Measurements from ENCODE around the gene TUBB4B. TPM values are rescaled to one million over a fixed set of nuclear protein-coding genes. Genes with fewer than 3 reads are reported as not detected.
A peak's percentile ranks its signal among the peaks of the same experiment; 100 is the strongest.

The TUBB4B gene
- total RNA-seq, 1 experiment from 2014 or later: 424 TPM

- Histone ChIP-seq H3K27me3 (ENCODE audit: low read length) (no peaks in the 10 kb centered on the region), H4K20me1 (ENCODE audit: low read length) (no peaks in the 10 kb centered on the region), H3F3A (ENCODE audit: low read length, unreplicated experiment) (peaks cover 2% of the 10 kb centered on the region), H3K9me2 (replicated peaks; ENCODE audit: low read length) (no peaks in the 10 kb centered on the region), H3K9ac (ENCODE audit: low read length) (peak overlapping the region; percentile 83), H3K9me3 (ENCODE audit: low read length) (no peaks in the 10 kb centered on the region), H3K4me2 (ENCODE audit: low read length) (peak overlapping the region; percentile 88), H3K4me1 (ENCODE audit: insufficient read depth, low read length) (peaks cover 40% of the 10 kb centered on the region), H3K79me2 (ENCODE audit: low read length) (peaks cover 19% of the 10 kb centered on the region), H2AFZ (ENCODE audit: low read length) (no peak overlapping the region), H3K36me3 (ENCODE audit: low read depth, low read length) (no peaks in the 10 kb centered on the region), H3K4me3 (ENCODE audit: low read length) (peak overlapping the region; percentile 59), H3K27ac (ENCODE audit: low read length) (peak overlapping the region; percentile 99)
- CTCF ChIA-PET: interaction anchor here (0.6 to 1.1 kb wide), 3 partner anchors 36 to 639 kb away, joined by 3 to 5 read pairs (median 4); partner anchors contain the start of genes ANAPC2 and SSNA1
- DNase-seq (peak; percentile 93), ATAC-seq (peak; percentile 61)
- POLR2A ChIA-PET (ENCODE audit: unreplicated experiment): interaction anchor here (1.2 kb wide), 1 partner anchor 14 kb away, joined by 4 read pairs; no protein-coding TSS in a partner anchor
- TF ChIP-seq EZH2 (IDR thresholded peaks at IDR 0.05; ENCODE audit: low read length, unreplicated experiment): no peak
- intact Hi-C loops (cut with micrococcal nuclease): loop anchor here (5.0 kb wide), 2 partner anchors 39 to 109 kb away; partner anchors contain the start of genes ANAPC2 and SSNA1
- TSS peak; percentile 36 for BruUV-seq (replicated peaks)
These were observed 14.6 kb upstream of the TUBB4B start for GRCh38 chr9:137226338-137227053.

DNA sequence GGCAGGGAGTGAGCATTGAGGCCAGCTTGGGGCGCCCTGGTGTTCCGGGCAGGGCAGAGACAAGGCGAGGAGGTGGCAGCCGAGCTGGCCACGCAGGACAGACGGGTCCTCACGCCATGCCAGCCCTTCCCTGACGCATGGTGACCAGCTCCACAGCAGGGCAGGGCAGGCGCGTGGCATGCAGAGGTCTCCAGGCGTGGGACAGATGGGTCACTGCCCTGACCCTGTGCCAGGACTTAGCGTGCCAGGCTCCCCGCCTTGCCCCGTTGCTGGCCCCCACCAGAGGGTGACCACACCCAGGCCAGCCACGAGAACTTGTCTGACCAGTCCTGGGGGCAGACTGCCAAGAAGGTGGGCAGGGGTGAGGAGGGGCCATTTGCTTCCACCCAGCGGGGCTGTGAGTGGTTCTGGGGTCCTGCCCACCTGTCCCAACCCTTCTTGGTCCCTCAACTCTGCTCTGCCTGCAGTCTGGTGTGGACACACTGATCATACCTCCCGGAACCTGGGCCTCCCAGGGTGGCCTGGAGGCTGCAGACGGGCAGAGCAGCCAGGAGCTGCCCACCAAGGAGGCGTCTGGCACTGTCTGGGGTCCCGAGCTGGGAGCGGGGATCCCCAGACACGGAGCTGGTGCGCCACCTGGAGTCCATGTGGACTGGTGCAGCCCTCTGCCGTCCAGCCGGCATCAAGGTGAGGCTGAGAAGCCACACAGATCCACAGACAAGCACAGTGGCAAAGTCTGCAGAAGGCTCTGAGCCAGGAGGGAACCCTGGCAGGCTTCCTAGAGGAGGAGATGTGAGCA lies 13.8 kb upstream of the TUBB4B start, which contains the start of gene RNF224:
Gene RNF224 (plus strand): TSS at position 449 of the 799 bp plus-strand sequence. CDS start 834 bp downstream, outside the sequence.
- Histone ChIP-seq H3K79me2 (ENCODE audit: low read length) (peaks cover 19% of the 10 kb centered on the region), H3K9me3 (ENCODE audit: low read length) (no peaks in the 10 kb centered on the region), H4K20me1 (ENCODE audit: low read length) (no peaks in the 10 kb centered on the region), H3K36me3 (ENCODE audit: low read depth, low read length) (no peaks in the 10 kb centered on the region), H3K9me2 (replicated peaks; ENCODE audit: low read length) (no peaks in the 10 kb centered on the region), H3K27ac (ENCODE audit: low read length) (peak within 1 kb of the TSS; percentile 99), H3F3A (ENCODE audit: low read length, unreplicated experiment) (peaks cover 2% of the 10 kb centered on the region), H3K9ac (ENCODE audit: low read length) (peak within 1 kb of the TSS; percentile 83), H3K4me3 (ENCODE audit: low read length) (peak within 1 kb of the TSS; percentile 59), H2AFZ (ENCODE audit: low read length) (0 out of 2 replicates have a peak within 1 kb of the TSS, but pooled peaks have one; percentile 42), H3K4me1 (ENCODE audit: insufficient read depth, low read length) (peaks cover 40% of the 10 kb centered on the region), H3K4me2 (ENCODE audit: low read length) (peak within 1 kb of the TSS; percentile 88), H3K27me3 (ENCODE audit: low read length) (no peaks in the 10 kb centered on the region)
- DNase-seq (peak; percentile 87), ATAC-seq (peak; percentile 50)
- no TSS peak for BruUV-seq (replicated peaks)
- POLR2A ChIA-PET (ENCODE audit: unreplicated experiment): interaction anchor here (0.6 to 1.2 kb wide), 3 partner anchors 10 to 14 kb away, joined by 3 to 4 read pairs (median 4); partner anchors contain the start of gene TUBB4B
- TF ChIP-seq, protein P1, sequence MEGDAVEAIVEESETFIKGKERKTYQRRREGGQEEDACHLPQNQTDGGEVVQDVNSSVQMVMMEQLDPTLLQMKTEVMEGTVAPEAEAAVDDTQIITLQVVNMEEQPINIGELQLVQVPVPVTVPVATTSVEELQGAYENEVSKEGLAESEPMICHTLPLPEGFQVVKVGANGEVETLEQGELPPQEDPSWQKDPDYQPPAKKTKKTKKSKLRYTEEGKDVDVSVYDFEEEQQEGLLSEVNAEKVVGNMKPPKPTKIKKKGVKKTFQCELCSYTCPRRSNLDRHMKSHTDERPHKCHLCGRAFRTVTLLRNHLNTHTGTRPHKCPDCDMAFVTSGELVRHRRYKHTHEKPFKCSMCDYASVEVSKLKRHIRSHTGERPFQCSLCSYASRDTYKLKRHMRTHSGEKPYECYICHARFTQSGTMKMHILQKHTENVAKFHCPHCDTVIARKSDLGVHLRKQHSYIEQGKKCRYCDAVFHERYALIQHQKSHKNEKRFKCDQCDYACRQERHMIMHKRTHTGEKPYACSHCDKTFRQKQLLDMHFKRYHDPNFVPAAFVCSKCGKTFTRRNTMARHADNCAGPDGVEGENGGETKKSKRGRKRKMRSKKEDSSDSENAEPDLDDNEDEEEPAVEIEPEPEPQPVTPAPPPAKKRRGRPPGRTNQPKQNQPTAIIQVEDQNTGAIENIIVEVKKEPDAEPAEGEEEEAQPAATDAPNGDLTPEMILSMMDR (conservative IDR thresholded peaks at IDR 0.05; ENCODE audit: low read depth, low read length): peak; percentile 84
- TF ChIP-seq EZH2 (IDR thresholded peaks at IDR 0.05; ENCODE audit: low read length, unreplicated experiment): no peak
- peak; percentile 93 for TF ChIP-seq EZH2phosphoT487 (IDR thresholded peaks at IDR 0.05; ENCODE audit: borderline replicate concordance, low read length)
- CTCF ChIA-PET: interaction anchor here (0.6 to 1.1 kb wide), 5 partner anchors 9 to 638 kb away, joined by 3 to 5 read pairs (median 3); partner anchors contain the start of genes ANAPC2 and SSNA1
- intact Hi-C loops (cut with micrococcal nuclease): loop anchor here (5.0 kb wide), 2 partner anchors 40 to 110 kb away; partner anchors contain the start of genes ANAPC2 and SSNA1

All from PC-3 (cell line).